Putamen (tissue), 1 donor: ENCODE measurements around the gene FRY.
"Not testable (repeated sequence)": the region's sequence is repeated elsewhere in the genome, so short reads cannot be mapped to it uniquely, and the experiment has no call there.

Experiments used
- DNase-seq: peaks from one replicate; pipeline ENCODE4 v3.0.0-alpha.2; 2016; ENCODE audit warnings: low spot score

FRY gene

DNA sequence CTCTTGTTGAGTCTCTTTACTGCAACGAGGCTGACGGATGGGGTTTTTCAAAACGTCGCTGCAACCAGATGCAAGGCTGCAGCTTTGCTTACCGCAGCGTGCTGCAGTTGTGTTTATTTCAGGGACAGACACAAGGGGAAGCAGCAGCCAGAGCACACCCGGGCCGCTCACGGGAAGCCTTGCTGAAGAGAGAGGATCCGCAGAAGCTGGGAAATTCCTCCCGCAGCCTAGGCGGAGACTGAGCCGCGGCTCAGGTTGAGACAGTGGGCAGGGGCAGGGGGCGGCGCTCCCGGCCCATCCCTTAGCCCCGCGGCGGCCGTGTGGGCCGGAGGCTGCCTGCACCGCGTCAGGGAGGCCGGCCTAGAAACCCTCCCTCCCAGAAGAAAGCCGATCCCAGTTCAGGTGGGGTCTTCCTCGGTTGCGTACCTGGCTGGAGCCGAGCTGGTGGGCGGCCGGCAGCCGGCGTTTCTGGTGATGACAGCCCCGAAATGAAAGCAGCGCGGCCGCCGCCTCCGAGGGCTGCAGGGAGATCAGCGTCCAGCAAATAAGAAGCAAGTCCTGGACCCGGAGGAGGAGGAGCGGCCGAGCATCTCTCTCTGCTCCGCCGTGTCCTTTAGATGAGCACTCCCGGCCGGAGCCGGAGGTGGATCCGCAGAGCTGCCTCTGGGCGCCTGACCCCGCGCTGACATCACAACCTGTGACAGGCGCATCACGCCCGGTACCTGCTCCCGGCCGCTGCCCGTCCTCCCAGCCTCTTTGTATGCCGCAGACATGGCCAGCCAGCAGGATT is at the start of gene FRY:
FRY (plus strand) TSS at position 750 of the 790 bp plus-strand sequence; CDS start at position 772, 22 bp downstream.
- peak; percentile 50 for DNase-seq

DNA sequence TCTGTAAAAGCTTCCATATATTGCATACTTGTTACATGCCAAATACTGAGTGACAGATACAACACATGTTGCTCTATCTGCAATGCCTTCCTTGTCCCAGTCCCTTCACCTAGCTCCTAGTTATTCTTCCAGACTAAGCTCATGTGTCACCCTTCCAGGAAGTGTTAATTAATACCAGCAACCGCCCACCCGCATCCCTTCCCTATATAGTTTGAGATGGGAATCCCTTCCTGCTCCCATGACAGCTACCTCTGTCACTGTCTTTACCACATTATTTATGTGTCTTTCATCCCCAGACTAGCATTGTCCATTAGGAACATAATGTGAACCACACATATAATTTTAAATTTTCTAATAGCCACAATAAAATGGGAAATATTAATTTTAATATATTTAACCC is 49.5 kb upstream of the FRY start:
- DNase-seq, result no peak

DNA sequence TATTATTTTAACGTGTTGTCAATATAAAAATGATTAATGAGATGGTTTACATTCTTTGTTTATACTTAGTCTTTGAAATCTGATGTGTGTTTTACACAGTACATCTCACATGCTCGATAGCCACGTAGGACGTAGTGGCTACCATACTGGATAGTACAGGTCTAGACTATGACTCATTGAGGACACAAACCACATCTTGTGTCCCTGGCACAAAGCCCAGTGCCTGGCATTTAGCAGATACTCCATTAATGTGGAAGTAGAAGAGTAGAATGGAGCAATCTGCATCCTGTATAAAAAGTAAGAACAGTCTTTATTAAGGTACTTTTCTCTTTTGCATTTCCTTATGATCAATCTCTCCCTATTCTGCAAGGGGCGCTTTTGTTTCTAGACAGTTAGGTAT is 49.0 kb upstream of the FRY start:
- no peak for DNase-seq

- not testable (repeated sequence) for DNase-seq
Measured at GRCh38 chr13:31983696-31984095, 47.9 kb upstream of the FRY start.

DNA sequence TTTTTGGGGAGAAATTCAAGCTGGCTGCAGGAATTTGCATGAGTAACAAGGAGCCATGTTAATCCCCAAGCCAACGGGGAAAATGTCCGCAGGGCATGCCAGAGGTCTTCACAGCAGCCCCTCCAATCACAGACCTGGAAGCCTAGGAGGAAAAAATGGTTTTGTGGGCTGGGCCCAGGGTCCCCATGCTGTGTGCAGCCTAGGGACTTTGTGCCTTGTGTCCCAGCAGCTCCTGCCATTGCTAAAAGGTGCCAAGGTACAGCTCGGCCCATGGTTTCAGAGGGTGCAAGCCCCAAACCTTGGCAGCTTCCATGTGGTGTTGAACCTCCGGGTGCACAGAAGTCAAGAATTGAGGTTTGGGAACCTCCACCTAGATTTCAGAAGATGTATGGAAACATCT is 47.2 kb upstream of the FRY start:
- DNase-seq, result not testable (repeated sequence)

GRCh38 chr13:31986676-31987470 is 44.7 kb upstream of the FRY start:
- no peak for DNase-seq

DNA sequence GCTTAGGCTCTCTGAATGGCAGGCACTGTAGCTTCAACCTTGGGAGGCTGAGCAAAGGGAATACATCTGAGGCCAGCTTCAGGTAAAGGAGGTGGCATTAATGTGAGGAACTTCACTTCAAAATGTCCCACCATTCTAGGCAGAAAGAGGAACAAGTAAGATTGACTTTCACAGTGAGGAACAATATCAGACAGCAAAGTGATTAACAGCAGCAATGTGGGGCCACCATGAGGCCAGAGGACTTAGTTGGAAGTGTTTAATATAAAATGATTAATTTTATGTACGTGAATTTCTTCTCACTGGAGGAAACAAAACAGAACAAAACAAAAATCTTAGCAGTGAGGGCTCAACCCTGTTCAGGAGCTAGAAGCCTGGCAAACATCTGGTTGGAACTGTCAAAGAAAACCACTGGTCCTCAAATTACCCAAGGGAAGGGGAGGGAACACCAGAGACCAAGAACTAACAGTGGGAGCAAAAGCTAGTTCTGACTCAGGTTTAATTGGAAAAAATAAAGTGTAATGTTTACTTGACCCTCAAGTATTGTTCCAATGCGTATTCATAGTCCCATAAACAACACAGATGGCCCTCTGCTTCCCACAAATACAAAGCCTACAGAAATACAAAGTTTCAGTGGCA is 43.9 kb upstream of the FRY start:
- DNase-seq, result no peak

DNA sequence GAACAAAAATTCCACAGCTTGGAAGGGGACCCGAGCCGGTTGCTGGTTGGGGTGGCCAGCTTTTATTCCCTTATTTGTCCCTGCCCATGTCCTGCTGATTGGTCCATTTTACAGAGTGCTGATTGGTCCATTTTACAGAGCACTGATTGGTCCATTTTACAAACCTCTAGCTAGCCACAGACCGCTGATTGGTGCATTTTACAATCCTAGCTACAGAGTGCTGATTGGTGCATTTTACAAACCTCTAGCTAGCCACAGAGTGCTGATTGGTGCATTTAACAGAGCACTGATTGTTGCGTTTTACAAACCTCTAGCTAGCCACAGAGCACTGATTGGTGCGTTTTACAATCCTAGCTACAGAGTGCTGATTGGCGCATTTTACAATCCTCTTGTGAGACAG is 37.2 kb upstream of the FRY start:
- not testable (repeated sequence) for DNase-seq

DNA sequence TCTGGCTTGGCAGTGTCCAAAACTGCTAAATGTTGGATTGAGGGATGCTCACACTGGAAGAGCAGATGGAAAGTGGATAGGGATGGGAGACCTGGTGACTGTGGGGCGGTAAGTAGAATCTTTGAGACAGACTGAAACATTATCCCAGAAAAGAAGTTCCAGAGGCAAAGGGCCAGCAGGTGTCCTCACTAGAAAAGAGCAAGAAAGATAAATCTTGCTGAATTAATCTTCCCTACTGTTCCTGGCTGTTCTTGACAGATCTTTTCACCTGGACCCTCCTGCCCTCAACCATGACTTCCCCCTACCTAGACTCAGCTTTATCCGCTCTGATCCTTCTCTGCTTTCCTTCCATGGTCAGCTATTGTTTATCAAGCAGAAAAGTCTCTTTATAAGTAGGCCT is 35.0 kb upstream of the FRY start:
- DNase-seq, result no peak

- DNase-seq, result no peak
Measured at GRCh38 chr13:31997641-31998040, 33.9 kb upstream of the FRY start.

DNA sequence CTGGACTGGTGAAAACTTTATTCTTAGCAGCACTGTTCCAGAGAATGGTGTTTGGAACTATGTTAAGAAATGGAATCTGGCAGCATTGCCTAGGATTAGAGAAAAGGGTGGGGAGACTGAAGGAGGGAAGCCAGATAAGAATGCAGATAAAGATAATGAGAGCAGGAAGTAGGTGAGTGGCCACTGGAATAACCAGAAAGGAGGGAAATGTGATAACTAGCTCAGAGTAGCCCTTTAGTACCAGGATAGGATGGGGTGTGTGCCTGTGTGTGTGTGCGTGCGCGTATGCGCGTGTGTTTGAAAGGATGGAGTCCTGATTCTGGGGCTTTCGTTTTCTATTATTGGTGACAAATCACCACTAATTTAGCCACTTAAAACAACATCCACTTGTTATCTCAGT is 33.4 kb upstream of the FRY start:
- DNase-seq, result no peak

- DNase-seq, result not testable (repeated sequence)
Measured at GRCh38 chr13:32000754-32001153, 30.8 kb upstream of the FRY start.

DNA sequence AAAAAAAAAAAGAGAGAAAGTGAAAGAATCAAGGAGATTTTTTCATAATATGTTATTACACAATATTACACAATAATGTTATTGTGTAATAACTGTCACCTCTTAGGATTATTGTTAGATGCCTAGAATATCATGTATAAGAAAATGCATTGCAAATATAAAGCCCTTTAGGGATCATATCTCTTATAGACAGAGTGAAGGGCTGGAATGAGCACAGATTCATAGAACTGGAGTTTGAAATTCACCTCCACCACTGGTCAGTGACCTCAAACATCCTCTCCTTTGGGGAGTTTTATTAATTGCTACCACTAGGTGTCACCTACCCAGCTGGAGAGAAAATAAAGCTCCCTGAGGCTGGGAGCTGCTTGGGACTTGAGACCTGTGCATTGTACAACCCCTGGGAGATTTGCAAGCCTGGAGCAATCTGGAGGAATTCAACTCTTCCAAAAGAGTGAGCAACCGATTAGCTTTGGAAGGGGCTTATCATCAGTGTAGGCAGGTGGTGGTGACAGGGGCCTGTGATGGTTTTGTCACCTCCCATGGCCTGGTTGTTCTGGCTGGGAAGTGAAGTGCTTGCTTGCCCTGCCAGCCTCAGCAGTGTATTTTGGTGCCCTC is 30.3 kb upstream of the FRY start:
- DNase-seq, result no peak

GRCh38 chr13:32001769-32002168 is 29.8 kb upstream of the FRY start:
- DNase-seq, result no peak

DNA sequence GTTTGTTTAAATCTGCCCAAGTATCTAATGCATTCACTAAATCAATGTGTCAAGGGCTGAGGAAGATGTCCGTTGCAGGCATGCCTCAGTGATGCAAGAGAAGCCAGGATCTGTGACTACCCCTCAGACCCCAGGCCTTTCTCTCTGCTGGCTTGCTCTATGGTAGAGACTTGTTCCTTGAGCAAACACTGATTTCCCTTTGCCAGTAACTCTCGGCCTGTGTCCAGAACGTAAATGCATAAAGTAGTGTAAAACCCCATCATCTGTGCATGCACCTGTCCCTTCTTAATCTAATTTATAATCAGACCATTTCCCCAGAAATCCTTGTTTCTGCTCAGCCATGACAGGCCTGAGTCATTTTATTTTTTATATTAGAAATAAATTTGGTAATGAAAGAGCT is 28.7 kb upstream of the FRY start:
- no peak for DNase-seq

GRCh38 chr13:32007494-32007893 is 24.1 kb upstream of the FRY start:
- DNase-seq, result no peak

GRCh38 chr13:32008518-32009175 is 22.9 kb upstream of the FRY start:
- no peak for DNase-seq

GRCh38 chr13:32009362-32009761 is 22.2 kb upstream of the FRY start:
- no peak for DNase-seq

- DNase-seq, result no peak
Measured at GRCh38 chr13:32010136-32010535, 21.4 kb upstream of the FRY start.

DNA sequence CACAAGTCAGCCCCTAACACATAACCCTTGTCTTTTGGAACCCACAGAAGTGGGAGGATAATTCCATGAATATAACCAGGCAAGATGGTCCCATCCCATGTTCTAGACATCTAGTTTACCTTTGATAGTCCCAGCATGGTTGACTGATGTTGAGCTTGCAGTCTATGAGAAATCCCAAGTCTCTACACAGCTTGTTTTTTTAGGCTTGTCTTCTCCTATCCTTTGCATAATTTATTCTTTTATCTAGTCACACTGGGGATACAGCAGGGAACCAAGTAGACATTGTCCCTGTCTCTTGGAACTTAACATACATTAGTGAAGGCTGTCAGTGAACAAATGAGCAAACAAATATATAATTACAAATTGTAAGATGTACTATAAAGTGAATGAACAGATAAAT is 19.6 kb upstream of the FRY start:
- no peak for DNase-seq

- DNase-seq, result no peak
Measured at GRCh38 chr13:32013181-32013580, 18.4 kb upstream of the FRY start.

GRCh38 chr13:32016119-32016518 is 15.5 kb upstream of the FRY start:
- no peak for DNase-seq
